Duodenal mucosa (tissue), 2 donors: ENCODE data around the gene CAPRIN2.

Experiments
- H3K27ac ChIP-seq: one replicate; pipeline ENCODE4 v1.7.0; 2013; ENCODE audit warnings: low read depth, low read length
- H3K27me3 ChIP-seq, 2 donors: one replicate each; pipeline ENCODE4 v1.7.0; 2013; ENCODE audit warnings: low read length in 2 of 2, control low read depth in 1 of 2; ENCODE audit not compliant: insufficient read depth in 2 of 2, control insufficient read depth in 1 of 2
- H3K36me3 ChIP-seq, 2 donors: one replicate each; pipeline ENCODE4 v1.7.0; 2013; ENCODE audit warnings: low read length in 2 of 2, control low read depth in 1 of 2; ENCODE audit not compliant: insufficient read depth in 2 of 2, control insufficient read depth in 1 of 2
- H3K4me1 ChIP-seq, 2 donors: one replicate each; pipeline ENCODE4 v1.7.0; 2013; ENCODE audit warnings: low read length in 2 of 2, control low read depth in 1 of 2; ENCODE audit not compliant: insufficient read depth in 2 of 2, control insufficient read depth in 1 of 2
- H3K4me3 ChIP-seq, 2 donors: one replicate each; pipeline ENCODE4 v1.7.0; 2013; ENCODE audit warnings: low read length in 2 of 2, low read depth in 1 of 2
- H3K9ac ChIP-seq, 2 donors: one replicate each; pipeline ENCODE4 v1.7.0; 2013; ENCODE audit warnings: low read length in 2 of 2, low read depth in 1 of 2
- H3K9me3 ChIP-seq, 2 donors: one replicate each; pipeline ENCODE4 v1.7.0; 2013; ENCODE audit warnings: low read length in 2 of 2, control low read depth in 1 of 2; ENCODE audit not compliant: control insufficient read depth in 1 of 2

Gene CAPRIN2

GRCh38 chr12:30788754-30789153 lies 34.0 kb upstream of the CAPRIN2 start:
- no peaks in the 10 kb centered on the region for H3K27me3 ChIP-seq
- H3K36me3 ChIP-seq = no peaks in the 10 kb centered on the region
- no peaks in the 10 kb centered on the region for H3K4me1 ChIP-seq
- no peak overlapping the region for H3K27ac ChIP-seq
- H3K4me3 ChIP-seq = no peak overlapping the region
- H3K9ac ChIP-seq = no peak overlapping the region
- peaks cover 0 to 5% of the 10 kb centered on the region in 2 donors for H3K9me3 ChIP-seq

DNA sequence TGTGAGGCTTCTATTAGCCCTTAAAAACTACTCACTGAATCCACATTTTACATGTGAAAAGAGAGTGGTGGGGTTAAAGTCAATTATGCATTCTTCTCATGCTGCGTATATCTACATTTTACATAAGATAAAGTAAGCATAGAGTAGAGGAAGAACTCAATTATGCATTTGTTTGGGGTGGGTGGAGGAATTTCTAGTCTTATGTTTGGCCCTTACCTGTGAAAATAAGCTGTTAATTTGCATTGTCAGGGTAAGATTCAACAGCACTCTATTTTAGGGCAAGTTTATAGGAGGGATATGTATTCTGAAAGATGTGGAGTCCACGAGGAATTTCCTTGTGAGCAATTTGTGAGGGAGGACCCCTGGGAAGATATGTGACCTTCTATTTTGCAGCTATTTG lies 30.9 kb upstream of the CAPRIN2 start:
- Histone ChIP-seq H3K27me3 (no peaks in the 10 kb centered on the region), H3K9ac (no peak overlapping the region), H3K4me1 (no peaks in the 10 kb centered on the region), H3K9me3 (peaks cover 0 to 5% of the 10 kb centered on the region in 2 donors), H3K27ac (no peak overlapping the region), H3K36me3 (no peaks in the 10 kb centered on the region), H3K4me3 (no peak overlapping the region)

DNA sequence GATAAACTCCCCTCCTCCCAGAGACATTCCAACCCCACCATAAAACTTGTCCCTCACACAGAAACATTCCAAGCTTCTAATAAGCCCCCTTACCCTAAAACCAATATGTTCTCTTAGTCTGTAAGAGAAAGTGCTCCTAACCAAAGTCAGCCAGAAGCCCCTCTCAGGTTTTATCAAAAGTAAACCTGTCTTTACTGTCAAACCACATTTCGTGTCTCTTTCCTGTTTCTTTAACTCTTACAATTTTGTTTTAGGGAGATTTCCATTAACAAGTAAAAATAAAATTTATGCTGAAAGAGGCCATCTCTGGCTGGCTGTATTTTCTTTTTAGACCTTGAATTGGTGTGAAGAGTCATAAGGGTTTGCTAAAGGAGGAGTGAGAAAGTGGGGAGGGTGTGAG lies 29.8 kb upstream of the CAPRIN2 start:
- Histone ChIP-seq H3K4me1 (no peaks in the 10 kb centered on the region), H3K9me3 (peaks cover 0 to 5% of the 10 kb centered on the region in 2 donors), H3K9ac (no peak overlapping the region), H3K36me3 (no peaks in the 10 kb centered on the region), H3K4me3 (no peak overlapping the region), H3K27me3 (no peaks in the 10 kb centered on the region), H3K27ac (no peak overlapping the region)

DNA sequence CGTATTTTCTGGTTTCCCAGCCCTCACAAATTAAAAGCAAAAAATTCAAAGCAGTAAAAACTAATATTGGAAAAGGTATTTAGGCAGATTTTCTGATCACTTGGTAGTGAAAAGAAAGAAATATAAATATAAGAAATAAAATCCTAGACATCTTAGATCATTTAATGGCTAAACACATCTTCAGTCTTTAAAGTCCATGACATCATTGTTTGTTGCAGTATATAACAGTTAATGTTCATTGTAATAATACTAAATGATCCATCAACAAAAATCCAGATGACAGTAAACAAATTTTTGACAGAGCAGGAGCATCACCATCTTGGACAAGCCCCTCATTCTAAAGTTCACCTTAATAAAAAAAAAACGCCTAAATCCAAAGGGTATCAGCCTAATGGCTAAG lies 29.2 kb upstream of the CAPRIN2 start:
- Histone ChIP-seq H3K9me3 (peaks cover 0 to 5% of the 10 kb centered on the region in 2 donors), H3K27me3 (no peaks in the 10 kb centered on the region), H3K4me1 (no peaks in the 10 kb centered on the region), H3K27ac (no peak overlapping the region), H3K9ac (no peak overlapping the region), H3K36me3 (no peaks in the 10 kb centered on the region), H3K4me3 (no peak overlapping the region)

DNA sequence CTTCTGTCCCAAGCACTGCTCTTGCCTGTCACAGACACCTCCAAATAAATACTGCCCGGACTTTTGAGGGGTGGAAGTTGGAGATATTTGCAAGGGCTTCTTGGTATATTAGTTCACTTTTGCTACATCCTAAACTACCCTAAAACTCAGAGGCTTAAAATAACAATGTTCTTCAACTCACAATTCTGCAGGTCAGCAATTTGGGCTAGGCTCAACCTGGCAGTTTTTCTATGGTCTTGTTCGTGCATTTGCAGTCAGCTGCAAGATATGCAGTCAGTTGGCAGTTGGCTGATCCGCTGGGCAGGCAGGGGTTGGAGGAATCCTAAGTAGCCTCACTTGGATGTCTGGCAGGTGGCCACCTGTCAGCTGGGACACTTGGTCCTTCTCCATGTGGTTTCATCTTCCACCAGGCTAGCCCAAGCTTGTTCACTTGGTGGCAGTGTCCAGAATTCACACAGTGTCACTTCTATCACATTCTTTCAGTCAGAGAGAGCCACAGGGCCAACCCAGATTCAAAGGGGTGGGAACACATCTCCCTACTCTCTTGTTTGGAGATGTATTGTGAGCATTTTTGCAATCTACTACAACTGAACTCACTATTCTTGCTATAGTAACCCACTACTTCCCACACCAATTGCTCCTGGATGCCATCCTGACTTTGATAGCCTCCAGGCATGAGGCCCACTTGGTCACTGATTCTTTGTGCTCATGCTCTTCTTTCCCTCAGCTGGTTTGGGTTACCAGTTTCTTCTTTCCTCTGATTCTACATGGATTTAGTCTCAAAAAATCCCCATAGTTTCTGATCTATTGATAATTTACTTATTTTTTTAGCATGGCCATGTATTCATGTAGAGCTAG lies 27.8 kb upstream of the CAPRIN2 start:
- Histone ChIP-seq H3K27me3 (no peaks in the 10 kb centered on the region), H3K9me3 (peaks cover 0 to 5% of the 10 kb centered on the region in 2 donors), H3K9ac (no peak overlapping the region), H3K4me1 (no peaks in the 10 kb centered on the region), H3K4me3 (no peak overlapping the region), H3K27ac (no peak overlapping the region), H3K36me3 (no peaks in the 10 kb centered on the region)

- no peak overlapping the region for H3K9ac ChIP-seq
- H3K4me1 ChIP-seq = no peaks in the 10 kb centered on the region
- no peaks in the 10 kb centered on the region for H3K36me3 ChIP-seq
- H3K27ac ChIP-seq = no peak overlapping the region
- peaks cover 0 to 5% of the 10 kb centered on the region in 2 donors for H3K9me3 ChIP-seq
- H3K27me3 ChIP-seq = no peaks in the 10 kb centered on the region
- H3K4me3 ChIP-seq = no peak overlapping the region
These were observed 24.8 kb upstream of the CAPRIN2 start for GRCh38 chr12:30779578-30779977.

DNA sequence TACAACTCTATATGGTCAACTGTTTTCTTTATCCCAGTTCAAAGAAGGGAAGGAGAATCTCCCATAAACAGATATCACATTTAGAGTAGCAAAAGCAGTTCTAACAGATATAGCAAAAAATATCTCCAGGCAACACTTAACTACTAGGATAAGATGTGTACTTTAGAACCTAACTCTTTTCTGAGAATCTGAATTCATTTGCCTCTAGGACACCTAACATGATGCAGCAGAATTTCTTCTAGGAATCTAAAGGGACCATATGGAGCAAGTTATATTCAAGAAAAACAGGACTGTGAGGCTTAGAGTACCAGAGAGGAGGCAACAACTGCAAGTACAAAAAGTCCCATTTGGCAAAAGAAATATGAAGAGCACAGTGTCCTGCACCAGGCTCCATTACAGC lies 24.4 kb upstream of the CAPRIN2 start:
- no peaks in the 10 kb centered on the region for H3K4me1 ChIP-seq
- H3K27me3 ChIP-seq = no peaks in the 10 kb centered on the region
- H3K27ac ChIP-seq = no peak overlapping the region
- H3K36me3 ChIP-seq = no peaks in the 10 kb centered on the region
- no peak overlapping the region for H3K9ac ChIP-seq
- peaks cover 0 to 3% of the 10 kb centered on the region in 2 donors for H3K9me3 ChIP-seq
- H3K4me3 ChIP-seq = no peak overlapping the region

GRCh38 chr12:30774599-30774998 lies 19.8 kb upstream of the CAPRIN2 start:
- H3K9me3 ChIP-seq = peaks cover 0 to 3% of the 10 kb centered on the region in 2 donors
- H3K27me3 ChIP-seq = no peaks in the 10 kb centered on the region
- H3K9ac ChIP-seq = no peak overlapping the region
- no peaks in the 10 kb centered on the region for H3K36me3 ChIP-seq
- H3K4me3 ChIP-seq = no peak overlapping the region
- no peaks in the 10 kb centered on the region for H3K4me1 ChIP-seq
- no peak overlapping the region for H3K27ac ChIP-seq

GRCh38 chr12:30769802-30770201 lies 15.1 kb upstream of the CAPRIN2 start:
- H3K9ac ChIP-seq = no peak overlapping the region
- H3K27ac ChIP-seq = no peak overlapping the region
- H3K27me3 ChIP-seq = no peaks in the 10 kb centered on the region
- no peaks in the 10 kb centered on the region for H3K36me3 ChIP-seq
- no peak overlapping the region for H3K4me3 ChIP-seq
- H3K4me1 ChIP-seq = no peaks in the 10 kb centered on the region
- no peaks in the 10 kb centered on the region for H3K9me3 ChIP-seq

GRCh38 chr12:30764251-30764650 lies 9.5 kb upstream of the CAPRIN2 start:
- H3K27ac ChIP-seq = no peak overlapping the region
- H3K9me3 ChIP-seq = no peaks in the 10 kb centered on the region
- H3K27me3 ChIP-seq = no peaks in the 10 kb centered on the region
- H3K4me3 ChIP-seq = no peak overlapping the region
- H3K9ac ChIP-seq = no peak overlapping the region
- no peaks in the 10 kb centered on the region for H3K36me3 ChIP-seq
- H3K4me1 ChIP-seq = no peaks in the 10 kb centered on the region
